ENCODE data around the gene TMC5. TPM values are rescaled to one million over a fixed set of nuclear protein-coding genes. Genes with fewer than 3 reads are reported as not detected.

TMC5 gene
- polyA plus RNA-seq, 4 donors = 0.43 to 0.72 (median 0.51) TPM

- DNase-seq (ENCODE audit: low read depth in 4 of 4, low spot score in 3 of 4) = no peak
Observed at GRCh38 chr16:19446886-19447285, 29.2 kb downstream of the TMC5 start.

DNA sequence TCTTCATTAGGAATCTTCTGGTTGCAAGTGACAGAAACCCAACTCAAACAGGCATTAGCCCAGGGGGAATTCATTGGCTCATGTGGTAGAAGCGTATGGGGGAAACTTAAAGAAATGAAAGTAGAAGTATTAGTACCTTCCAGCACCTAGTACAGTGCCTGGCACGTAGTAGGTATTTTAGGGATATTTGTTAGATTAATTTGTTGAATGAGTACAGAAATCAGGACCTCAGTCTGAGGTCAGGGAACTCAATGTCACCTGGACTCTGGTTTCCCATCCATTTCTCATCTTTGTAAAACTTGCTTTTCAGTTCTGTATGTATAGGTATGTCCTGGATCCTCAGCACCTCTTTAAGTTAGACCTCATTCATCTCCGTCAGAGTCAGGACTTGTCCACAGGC is 32.5 kb downstream of the TMC5 start:
- no peak for DNase-seq (ENCODE audit: low read depth in 4 of 4, low spot score in 3 of 4)

- DNase-seq (ENCODE audit: low read depth in 4 of 4, low spot score in 3 of 4) = no peak
Observed at GRCh38 chr16:19458722-19459379, 41.2 kb downstream of the TMC5 start.

DNA sequence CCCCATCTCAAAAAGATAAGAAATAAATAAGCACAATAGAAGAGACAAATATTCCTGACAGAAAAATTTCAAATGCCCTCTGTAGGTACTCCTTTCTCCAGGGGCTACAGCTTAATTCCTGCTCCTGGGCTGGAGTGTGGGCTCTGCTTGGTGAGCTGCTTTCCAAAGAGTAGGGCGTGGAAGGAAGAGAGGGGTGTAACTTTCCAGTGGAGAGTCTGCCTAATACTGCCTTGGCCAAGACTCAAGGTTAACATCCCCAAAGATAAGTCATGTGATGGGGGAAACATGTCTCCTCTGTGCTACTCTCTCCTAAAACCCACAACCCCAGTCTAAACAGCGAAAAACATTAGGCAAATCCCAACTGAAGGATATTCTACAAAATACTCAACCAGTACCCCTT is 42.7 kb downstream of the TMC5 start:
- no peak for DNase-seq (ENCODE audit: low read depth in 4 of 4, low spot score in 3 of 4)

DNA sequence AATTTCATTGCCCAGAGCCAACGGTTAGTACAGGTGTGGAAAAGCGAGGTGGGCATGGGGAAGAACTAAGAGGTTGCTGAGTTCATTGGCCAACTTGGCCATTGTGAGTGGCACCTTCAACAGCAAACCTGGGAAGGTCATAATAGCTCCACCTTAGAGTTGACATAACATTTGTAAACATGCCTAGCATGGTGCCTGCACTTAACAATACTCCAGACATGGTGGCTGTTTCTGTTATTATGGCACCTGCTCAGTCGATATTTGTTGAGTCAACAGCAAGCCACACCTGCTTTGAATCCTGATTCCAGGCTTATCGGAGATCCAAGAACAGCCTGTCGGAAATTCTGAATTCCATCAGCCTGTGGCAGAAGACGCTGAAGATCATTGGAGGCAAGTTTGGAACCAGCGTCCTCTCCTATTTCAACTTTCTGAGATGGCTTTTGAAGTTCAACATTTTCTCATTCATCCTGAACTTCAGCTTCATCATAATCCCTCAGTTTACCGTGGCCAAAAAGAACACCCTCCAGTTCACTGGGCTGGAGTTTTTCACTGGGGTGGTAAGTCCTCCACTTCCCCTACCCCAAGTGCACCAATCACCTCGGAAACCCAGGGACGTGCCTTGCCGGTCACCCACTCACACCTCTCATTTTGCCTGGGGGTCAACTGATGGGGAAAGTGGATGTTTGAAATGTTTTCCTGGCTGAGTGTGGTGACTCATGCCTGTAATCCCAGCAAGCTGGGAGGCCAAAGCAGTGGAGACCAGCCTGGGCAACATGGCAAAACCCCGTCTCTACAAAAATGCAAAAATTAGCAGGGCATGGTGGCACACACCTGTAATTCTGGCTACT is 46.0 kb downstream of the TMC5 start:
- no peak for DNase-seq (ENCODE audit: low read depth in 4 of 4, low spot score in 3 of 4)

- no peak for DNase-seq (ENCODE audit: low read depth in 4 of 4, low spot score in 3 of 4)
Observed at GRCh38 chr16:19468300-19468699, 50.6 kb downstream of the TMC5 start.

GRCh38 chr16:19472482-19472881 is 54.8 kb downstream of the TMC5 start:
- DNase-seq (ENCODE audit: low read depth in 4 of 4, low spot score in 3 of 4) = no peak

- no peak for DNase-seq (ENCODE audit: low read depth in 4 of 4, low spot score in 3 of 4)
Observed at GRCh38 chr16:19474617-19475016, 56.9 kb downstream of the TMC5 start.

- DNase-seq (ENCODE audit: low read depth in 4 of 4, low spot score in 3 of 4) = no peak
Observed at GRCh38 chr16:19478505-19478904, 60.8 kb downstream of the TMC5 start.

GRCh38 chr16:19479302-19479721 is 61.6 kb downstream of the TMC5 start:
- no peak for DNase-seq (ENCODE audit: low read depth in 4 of 4, low spot score in 3 of 4)

- no peak for DNase-seq (ENCODE audit: low read depth in 4 of 4, low spot score in 3 of 4)
Observed at GRCh38 chr16:19481296-19481695, 63.6 kb downstream of the TMC5 start.

DNA sequence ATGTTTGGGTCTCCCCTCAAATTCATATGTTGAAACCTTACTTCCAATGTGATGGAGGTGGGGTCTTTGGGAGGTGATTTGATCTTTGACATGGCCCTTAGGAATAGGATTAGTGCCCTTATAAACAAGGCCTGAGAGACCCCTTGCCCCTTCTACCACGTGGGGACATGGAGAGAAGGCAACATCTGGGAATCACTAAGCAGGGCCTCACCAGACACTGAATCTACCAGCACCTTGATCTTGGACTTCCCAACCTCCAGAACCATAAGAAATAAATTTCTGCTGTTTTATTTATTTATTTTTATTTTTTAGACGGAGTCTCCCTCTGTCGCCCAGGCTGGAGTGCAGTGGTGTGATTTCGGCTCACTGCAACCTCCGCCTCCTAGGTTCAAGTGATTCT is 64.1 kb downstream of the TMC5 start:
- no peak for DNase-seq (ENCODE audit: low read depth in 4 of 4, low spot score in 3 of 4)

DNA sequence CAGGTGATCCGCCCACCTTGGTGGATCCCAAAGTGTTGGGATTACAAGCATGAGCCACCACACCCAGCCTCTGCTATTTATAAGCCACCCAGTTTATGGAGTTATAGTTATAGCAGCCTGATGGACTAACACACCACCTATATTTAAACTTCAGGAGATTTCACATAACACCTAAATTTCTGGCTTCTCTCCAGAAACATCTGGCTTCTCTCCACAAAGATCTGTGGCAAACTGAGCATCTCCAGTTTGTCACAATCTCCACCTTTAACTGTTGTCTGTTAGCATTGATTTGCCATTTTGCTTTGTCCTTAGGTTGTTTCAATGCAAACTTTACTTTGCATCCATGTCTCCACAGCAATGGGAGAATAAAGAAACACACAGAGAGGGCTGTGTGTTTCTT is 64.6 kb downstream of the TMC5 start:
- DNase-seq (ENCODE audit: low read depth in 4 of 4, low spot score in 3 of 4) = no peak

GRCh38 chr16:19484096-19484495 is 66.4 kb downstream of the TMC5 start:
- DNase-seq (ENCODE audit: low read depth in 4 of 4, low spot score in 3 of 4) = no peak

GRCh38 chr16:19485611-19486010 is 67.9 kb downstream of the TMC5 start:
- no peak for DNase-seq (ENCODE audit: low read depth in 4 of 4, low spot score in 3 of 4)

- DNase-seq (ENCODE audit: low read depth in 4 of 4, low spot score in 3 of 4) = no peak
Observed at GRCh38 chr16:19486051-19486450, 68.4 kb downstream of the TMC5 start.

DNA sequence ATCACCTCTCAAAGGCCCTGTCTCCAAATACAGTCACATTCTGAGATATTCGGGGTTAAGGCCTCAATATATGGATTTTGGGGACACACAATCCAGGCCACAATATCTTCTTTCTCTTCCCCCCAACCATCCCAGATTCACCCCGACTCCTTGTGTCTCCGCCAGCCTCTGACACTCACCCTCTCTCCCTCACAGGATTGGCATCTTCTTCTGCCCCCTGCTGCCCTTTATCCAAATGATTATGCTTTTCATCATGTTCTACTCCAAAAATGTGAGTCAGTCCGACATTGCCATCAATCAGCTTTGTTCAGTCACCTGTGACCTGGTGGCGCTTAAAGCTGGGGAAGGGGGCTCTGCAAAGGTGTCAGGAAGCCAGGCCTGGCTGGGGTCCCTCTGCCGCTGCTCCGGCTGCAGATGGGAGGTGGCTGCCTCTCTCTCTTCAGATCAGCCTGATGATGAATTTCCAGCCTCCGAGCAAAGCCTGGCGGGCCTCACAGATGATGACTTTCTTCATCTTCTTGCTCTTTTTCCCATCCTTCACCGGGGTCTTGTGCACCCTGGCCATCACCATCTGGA is 69.2 kb downstream of the TMC5 start:
- no peak for DNase-seq (ENCODE audit: low read depth in 4 of 4, low spot score in 3 of 4)

- no peak for DNase-seq (ENCODE audit: low read depth in 4 of 4, low spot score in 3 of 4)
Observed at GRCh38 chr16:19488213-19488640, 70.5 kb downstream of the TMC5 start.

DNA sequence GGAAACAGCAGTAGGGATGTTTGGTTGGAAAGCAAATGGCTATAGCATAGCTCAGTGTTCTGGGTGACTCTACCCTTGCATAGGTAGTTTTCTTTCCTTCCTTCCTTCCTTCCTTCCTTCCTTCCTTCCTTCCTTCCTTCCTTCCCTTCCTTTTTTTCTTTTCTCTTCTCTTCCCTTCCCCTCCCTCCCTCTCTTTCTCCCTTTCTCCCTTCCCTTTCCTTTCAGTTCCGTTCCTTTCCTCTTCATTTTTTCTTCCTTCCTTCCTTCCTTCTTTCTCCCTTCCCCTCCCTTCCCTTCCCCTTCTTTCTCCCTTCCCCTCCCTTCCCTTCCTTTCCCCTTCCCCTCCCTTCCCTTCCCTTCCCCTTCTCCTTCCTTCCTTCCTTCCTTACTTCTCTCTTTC is 72.9 kb downstream of the TMC5 start:
- no peak for DNase-seq (ENCODE audit: low read depth in 4 of 4, low spot score in 3 of 4)

GRCh38 chr16:19497176-19497575 is 79.5 kb downstream of the TMC5 start:
- DNase-seq (ENCODE audit: low read depth in 4 of 4, low spot score in 3 of 4) = no peak

GRCh38 chr16:19499006-19499405 is 81.3 kb downstream of the TMC5 start:
- no peak for DNase-seq (ENCODE audit: low read depth in 4 of 4, low spot score in 3 of 4)

DNA sequence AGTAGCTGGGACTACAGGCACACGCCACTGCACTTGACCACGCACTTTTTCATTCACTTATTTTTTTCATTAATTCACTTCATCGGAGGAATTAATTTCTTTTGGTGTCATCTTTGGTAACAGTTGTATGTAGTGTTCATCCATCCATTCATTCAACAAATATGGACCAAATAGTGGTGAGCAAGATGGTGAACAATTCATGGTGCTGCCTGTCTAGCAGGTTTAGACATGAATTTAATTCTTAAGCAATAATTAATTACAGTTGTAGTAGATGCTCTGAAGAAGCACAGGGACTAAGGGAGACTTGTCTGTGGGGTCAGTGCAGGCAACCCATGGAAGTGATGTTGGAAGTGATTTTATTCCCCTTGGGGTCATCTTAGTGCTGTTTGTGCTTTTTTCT is 81.8 kb downstream of the TMC5 start:
- DNase-seq (ENCODE audit: low read depth in 4 of 4, low spot score in 3 of 4) = no peak
